BE2C (cell line): ENCODE results near the gene NGEF.

Experiments used
- DNase-seq: peaks from one replicate; pipeline ENCODE4 v3.0.0-alpha.2; 2020
- H3K27me3 ChIP-seq: fragments of 250-450 bp; sonication (Bioruptor Pico); 2 replicates; pipeline ENCODE4 v1.5.1; 2020; ENCODE audit warnings: mild to moderate bottlenecking
- H3K36me3 ChIP-seq: fragments of 250-450 bp; sonication (Bioruptor Pico); 2 replicates; pipeline ENCODE4 v1.5.1; 2020; ENCODE audit warnings: mild to moderate bottlenecking
- H3K4me1 ChIP-seq: fragments of 250-450 bp; sonication (Bioruptor Pico); 2 replicates; pipeline ENCODE4 v1.5.1; 2020
- H3K4me3 ChIP-seq: 2 replicates; pipeline ENCODE4 v1.5.1; 2011; ENCODE audit warnings: low read depth, low read length
- H3K9me3 ChIP-seq: fragments of 250-450 bp; sonication (Bioruptor Pico); 2 replicates; pipeline ENCODE4 v1.5.1; 2020
- TF ChIP-seq, protein P1 (sequence below): IDR thresholded peaks from 2 replicates; pipeline ENCODE4 v1.5.1; 2012; ENCODE audit warnings: mild to moderate bottlenecking, low read depth, low read length

NGEF gene

GRCh38 chr2:232874677-232875223 lies 138.3 kb downstream of the NGEF start:
- H3K27me3 ChIP-seq, result peaks cover 20% of the 10 kb centered on the region
- H3K9me3 ChIP-seq, result no peaks in the 10 kb centered on the region
- no peak overlapping the region for H3K4me3 ChIP-seq

GRCh38 chr2:232873909-232874641 lies 139.0 kb downstream of the NGEF start:
- Histone ChIP-seq H3K4me1 (no peaks in the 10 kb centered on the region), H3K4me3 (no peak overlapping the region), H3K27me3 (peaks cover 20% of the 10 kb centered on the region), H3K9me3 (no peaks in the 10 kb centered on the region), H3K36me3 (no peaks in the 10 kb centered on the region)
- no peak for DNase-seq
- TF ChIP-seq, protein P1, sequence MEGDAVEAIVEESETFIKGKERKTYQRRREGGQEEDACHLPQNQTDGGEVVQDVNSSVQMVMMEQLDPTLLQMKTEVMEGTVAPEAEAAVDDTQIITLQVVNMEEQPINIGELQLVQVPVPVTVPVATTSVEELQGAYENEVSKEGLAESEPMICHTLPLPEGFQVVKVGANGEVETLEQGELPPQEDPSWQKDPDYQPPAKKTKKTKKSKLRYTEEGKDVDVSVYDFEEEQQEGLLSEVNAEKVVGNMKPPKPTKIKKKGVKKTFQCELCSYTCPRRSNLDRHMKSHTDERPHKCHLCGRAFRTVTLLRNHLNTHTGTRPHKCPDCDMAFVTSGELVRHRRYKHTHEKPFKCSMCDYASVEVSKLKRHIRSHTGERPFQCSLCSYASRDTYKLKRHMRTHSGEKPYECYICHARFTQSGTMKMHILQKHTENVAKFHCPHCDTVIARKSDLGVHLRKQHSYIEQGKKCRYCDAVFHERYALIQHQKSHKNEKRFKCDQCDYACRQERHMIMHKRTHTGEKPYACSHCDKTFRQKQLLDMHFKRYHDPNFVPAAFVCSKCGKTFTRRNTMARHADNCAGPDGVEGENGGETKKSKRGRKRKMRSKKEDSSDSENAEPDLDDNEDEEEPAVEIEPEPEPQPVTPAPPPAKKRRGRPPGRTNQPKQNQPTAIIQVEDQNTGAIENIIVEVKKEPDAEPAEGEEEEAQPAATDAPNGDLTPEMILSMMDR, result no peak

More at GRCh38 chr2:232874677-232875223, 138.3 kb downstream of the NGEF start:
- Histone ChIP-seq H3K4me1 (no peaks in the 10 kb centered on the region), H3K36me3 (no peaks in the 10 kb centered on the region)
- TF ChIP-seq, protein P1, result no peak
- no peak for DNase-seq

DNA sequence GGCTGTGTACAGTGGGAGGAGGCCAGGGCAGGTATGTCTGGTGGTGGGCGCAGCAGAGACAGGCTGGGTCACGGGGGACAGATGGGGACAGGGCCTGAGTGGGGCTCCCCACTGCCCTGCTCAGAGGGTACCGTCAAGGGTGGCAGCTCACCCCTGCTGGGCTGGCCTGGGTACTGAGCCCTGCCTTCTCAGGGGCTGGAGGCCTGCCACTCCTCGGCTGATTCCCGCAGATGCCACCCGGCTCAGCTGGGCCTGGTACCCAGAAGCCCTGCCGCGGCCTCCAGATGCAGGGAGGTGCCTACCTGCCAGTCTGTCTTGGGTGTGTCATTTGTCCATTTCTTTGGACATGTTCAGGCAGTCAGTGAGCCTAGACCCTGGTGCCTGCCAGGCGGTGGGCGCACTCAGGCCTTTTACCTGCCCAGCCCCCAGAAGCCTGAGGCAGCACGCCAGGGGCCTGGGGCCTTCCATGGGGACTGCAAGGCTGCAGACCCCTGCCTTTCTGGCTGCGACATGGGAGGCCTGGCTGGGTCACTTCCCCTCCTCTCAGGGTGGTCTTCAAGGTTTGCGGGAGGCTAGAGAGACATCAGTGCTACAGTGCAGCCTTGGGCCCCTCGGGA lies 139.7 kb downstream of the NGEF start:
- Histone ChIP-seq H3K4me1 (no peaks in the 10 kb centered on the region), H3K9me3 (no peaks in the 10 kb centered on the region), H3K4me3 (no peak overlapping the region), H3K27me3 (peaks cover 20% of the 10 kb centered on the region), H3K36me3 (no peaks in the 10 kb centered on the region)
- no peak for DNase-seq
- TF ChIP-seq, protein P1, result no peak

DNA sequence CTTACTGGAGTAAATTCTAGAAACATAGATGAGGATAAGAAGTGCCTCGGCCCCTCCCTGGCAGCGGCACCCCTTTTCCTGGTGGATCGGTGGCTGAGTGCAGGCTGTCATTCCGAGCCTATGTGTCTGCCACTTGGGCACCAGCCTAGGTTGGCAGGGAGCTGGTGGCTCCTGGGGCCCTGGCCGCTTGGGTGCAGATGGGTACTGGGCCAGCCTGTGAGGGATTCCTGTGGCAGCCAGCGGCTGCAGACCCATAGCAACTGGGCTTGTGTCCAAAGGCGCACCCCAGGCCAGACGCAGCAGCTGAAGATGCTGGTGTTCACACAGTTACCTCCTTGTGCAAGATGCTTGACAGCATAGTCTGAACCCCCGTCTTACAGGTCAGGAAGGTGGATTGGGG lies 140.2 kb downstream of the NGEF start:
- no peaks in the 10 kb centered on the region for H3K4me1 ChIP-seq
- DNase-seq, result no peak
- H3K9me3 ChIP-seq, result no peaks in the 10 kb centered on the region
- TF ChIP-seq, protein P1, result no peak
- H3K27me3 ChIP-seq, result peaks cover 20% of the 10 kb centered on the region
- H3K4me3 ChIP-seq, result no peak overlapping the region
- H3K36me3 ChIP-seq, result no peaks in the 10 kb centered on the region

DNA sequence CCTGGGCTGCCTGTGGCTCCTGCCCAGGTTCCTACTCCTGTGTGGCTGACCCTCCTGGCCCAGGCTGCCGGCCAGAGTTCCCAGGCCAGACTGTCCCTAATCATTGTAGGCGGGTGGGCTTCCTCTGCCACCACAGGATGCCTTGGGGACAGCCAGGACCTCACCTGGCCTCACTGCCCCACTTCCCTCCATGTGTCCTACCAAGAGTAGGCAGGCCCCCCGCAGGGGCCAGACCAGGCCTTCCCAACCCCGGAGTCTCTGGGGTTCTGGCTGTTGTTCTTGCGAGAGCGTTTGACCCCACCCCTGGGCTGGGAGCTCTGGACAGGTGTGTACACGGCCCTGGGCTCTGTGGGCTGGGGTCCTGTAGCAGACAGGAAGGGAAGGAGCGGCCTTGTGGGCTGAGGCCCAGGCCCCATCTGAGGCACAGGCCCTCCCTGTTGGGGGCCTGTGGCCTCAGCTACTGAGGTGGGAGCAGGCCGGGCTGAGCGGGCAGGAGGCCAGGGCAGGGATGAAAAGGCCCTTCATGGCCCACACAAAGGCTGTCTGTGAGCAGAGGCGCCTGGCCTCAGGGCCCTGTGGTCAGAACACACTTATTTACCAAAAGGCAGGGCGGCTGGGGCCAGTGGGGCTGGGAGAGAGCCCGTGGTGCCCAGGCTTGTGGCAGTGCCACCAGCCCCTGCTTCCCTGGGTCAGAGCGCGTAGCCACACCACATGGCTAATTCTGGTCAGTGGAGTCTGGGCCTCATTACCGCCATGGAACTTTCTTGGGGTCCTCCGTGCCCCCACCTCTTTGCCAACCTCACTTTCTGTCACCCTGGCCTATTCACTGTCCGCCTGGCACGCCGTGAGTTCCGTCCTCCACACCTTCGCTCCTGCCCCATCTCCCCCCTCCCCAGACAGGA lies 141.0 kb downstream of the NGEF start:
- no peaks in the 10 kb centered on the region for H3K36me3 ChIP-seq
- no peaks in the 10 kb centered on the region for H3K9me3 ChIP-seq
- H3K4me3 ChIP-seq, result no peak overlapping the region
- no peaks in the 10 kb centered on the region for H3K4me1 ChIP-seq
- TF ChIP-seq, protein P1, result no peak
- H3K27me3 ChIP-seq, result peaks cover 17% of the 10 kb centered on the region
- DNase-seq, result no peak
